H1 (cell line): ENCODE data around the gene ZC3HAV1.

Experiments
- CREB1 ChIP-seq: IDR thresholded peaks from 2 replicates; pipeline ENCODE4 v1.6.1; 2012; ENCODE audit warnings: inconsistent platforms
- EP300 ChIP-seq, 2 experiments: IDR thresholded peaks; 1 replicate in 1 of 2; 2 replicates in 1 of 2; pipeline ENCODE4 v1.6.1; 2011 to 2012; ENCODE audit warnings: low read depth in 2 of 2, low read length in 2 of 2, mild to moderate bottlenecking in 2 of 2, borderline replicate concordance in 1 of 2, inconsistent platforms in 1 of 2, moderate library complexity in 1 of 2
- GABPA ChIP-seq: IDR thresholded peaks from 2 replicates; pipeline ENCODE4 v1.6.1; 2011; ENCODE audit warnings: mild to moderate bottlenecking, low read length, moderate library complexity, borderline replicate concordance; ENCODE audit not compliant: insufficient read depth
- PHF8 ChIP-seq: fragments of 200-600 bp; sonication (generic); conservative IDR thresholded peaks from 2 replicates; pipeline ENCODE4 v1.7.1; 2012; ENCODE audit warnings: low read depth, mild to moderate bottlenecking, inconsistent platforms, low read length, moderate library complexity
- POLR2A ChIP-seq, 2 experiments: IDR thresholded peaks; 1 replicate in 1 of 2; 2 replicates in 1 of 2; pipeline ENCODE4 v1.6.1; 2011; ENCODE audit warnings: low read depth in 2 of 2, low read length in 2 of 2, mild to moderate bottlenecking in 2 of 2; ENCODE audit errors: control extremely low read depth in 1 of 2
- SIN3A ChIP-seq, 2 experiments: IDR thresholded peaks in 1 of 2; conservative IDR thresholded peaks in 1 of 2; 2 replicates each; pipeline ENCODE4 v1.6.1; 2011 to 2012; ENCODE audit warnings: low read length in 2 of 2, improper control_type of control experiment in 1 of 2, low read depth in 1 of 2, mild to moderate bottlenecking in 1 of 2
- TAF1 ChIP-seq: IDR thresholded peaks from 2 replicates; pipeline ENCODE4 v1.6.1; 2011; ENCODE audit warnings: mild to moderate bottlenecking, low read depth, low read length
- TBP ChIP-seq: IDR thresholded peaks from 2 replicates; pipeline ENCODE4 v1.6.1; 2011; ENCODE audit warnings: low read depth, low read length, improper control_type of control experiment
- ZNF274 ChIP-seq: IDR thresholded peaks from 2 replicates; pipeline ENCODE4 v1.7.0; 2012; ENCODE audit warnings: low read length, borderline replicate concordance; ENCODE audit errors: extremely low read depth
- TF ChIP-seq, protein P1 (sequence below): IDR thresholded peaks from 2 replicates; pipeline ENCODE4 v1.6.1; 2011; ENCODE audit warnings: low read depth, mild to moderate bottlenecking, low read length; ENCODE audit not compliant: insufficient read depth
- TF ChIP-seq, protein P2 (sequence below), 3 experiments: IDR thresholded peaks; 1 replicate in 2 of 3; 2 replicates in 1 of 3; pipeline versions ENCODE4 v1.5.1 to v1.6.1; 2011; ENCODE audit warnings: low read length in 3 of 3, mild to moderate bottlenecking in 3 of 3, inconsistent platforms in 2 of 3, low read depth in 1 of 3, moderate library complexity in 1 of 3; ENCODE audit not compliant: insufficient read depth in 1 of 3; ENCODE audit errors: control extremely low read depth in 1 of 3
- TF ChIP-seq, protein P3 (sequence below): IDR thresholded peaks from 2 replicates; pipeline ENCODE4 v1.6.1; 2011; ENCODE audit warnings: low read length, improper control_type of control experiment

DNA sequence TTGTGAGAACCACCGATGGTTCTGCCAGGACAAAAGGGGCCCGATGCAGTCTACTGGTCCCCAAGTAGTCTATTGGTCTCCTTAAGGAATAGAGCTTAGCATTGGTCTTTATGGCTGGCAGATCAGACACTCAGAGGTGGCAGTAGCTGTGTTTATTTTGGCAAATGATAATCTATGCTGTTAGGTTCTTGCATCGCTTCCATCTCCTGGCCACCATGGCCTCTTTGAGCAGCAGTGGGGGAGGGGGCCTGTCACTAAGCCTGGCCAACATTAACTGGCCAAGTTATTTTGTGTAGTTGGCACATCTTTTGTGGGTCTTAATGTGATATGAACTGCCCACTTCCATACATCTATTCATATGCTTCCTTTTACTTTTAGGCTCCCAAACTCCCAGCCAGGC, 4.5 kb upstream of the ZC3HAV1 start:
- TF ChIP-seq, protein P1, sequence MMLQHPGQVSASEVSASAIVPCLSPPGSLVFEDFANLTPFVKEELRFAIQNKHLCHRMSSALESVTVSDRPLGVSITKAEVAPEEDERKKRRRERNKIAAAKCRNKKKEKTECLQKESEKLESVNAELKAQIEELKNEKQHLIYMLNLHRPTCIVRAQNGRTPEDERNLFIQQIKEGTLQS, result no peak
- TF ChIP-seq CREB1 (no peak), TAF1 (no peak), EP300 (IDR thresholded peaks at IDR 0.05; ENCODE audit: borderline replicate concordance in 1 of 2, low read depth in 2 of 2, low read length in 2 of 2) (no peak), TBP (no peak), GABPA (no peak), PHF8 (no peak), ZNF274 (no peak), POLR2A (IDR thresholded peaks at IDR 0.05; ENCODE audit: control extremely low read depth in 1 of 2, low read depth in 2 of 2, low read length in 2 of 2) (no peak), SIN3A (conservative IDR thresholded peaks at IDR 0.05 in 1 of 2, IDR thresholded peaks at IDR 0.05 in 1 of 2; ENCODE audit: low read depth in 1 of 2, low read length in 2 of 2) (no peak)
- TF ChIP-seq, protein P2, sequence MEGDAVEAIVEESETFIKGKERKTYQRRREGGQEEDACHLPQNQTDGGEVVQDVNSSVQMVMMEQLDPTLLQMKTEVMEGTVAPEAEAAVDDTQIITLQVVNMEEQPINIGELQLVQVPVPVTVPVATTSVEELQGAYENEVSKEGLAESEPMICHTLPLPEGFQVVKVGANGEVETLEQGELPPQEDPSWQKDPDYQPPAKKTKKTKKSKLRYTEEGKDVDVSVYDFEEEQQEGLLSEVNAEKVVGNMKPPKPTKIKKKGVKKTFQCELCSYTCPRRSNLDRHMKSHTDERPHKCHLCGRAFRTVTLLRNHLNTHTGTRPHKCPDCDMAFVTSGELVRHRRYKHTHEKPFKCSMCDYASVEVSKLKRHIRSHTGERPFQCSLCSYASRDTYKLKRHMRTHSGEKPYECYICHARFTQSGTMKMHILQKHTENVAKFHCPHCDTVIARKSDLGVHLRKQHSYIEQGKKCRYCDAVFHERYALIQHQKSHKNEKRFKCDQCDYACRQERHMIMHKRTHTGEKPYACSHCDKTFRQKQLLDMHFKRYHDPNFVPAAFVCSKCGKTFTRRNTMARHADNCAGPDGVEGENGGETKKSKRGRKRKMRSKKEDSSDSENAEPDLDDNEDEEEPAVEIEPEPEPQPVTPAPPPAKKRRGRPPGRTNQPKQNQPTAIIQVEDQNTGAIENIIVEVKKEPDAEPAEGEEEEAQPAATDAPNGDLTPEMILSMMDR (IDR thresholded peaks at IDR 0.05; ENCODE audit: control extremely low read depth in 1 of 3, insufficient read depth in 1 of 3, low read depth in 1 of 3, low read length in 3 of 3), result no peak
- TF ChIP-seq, protein P3, sequence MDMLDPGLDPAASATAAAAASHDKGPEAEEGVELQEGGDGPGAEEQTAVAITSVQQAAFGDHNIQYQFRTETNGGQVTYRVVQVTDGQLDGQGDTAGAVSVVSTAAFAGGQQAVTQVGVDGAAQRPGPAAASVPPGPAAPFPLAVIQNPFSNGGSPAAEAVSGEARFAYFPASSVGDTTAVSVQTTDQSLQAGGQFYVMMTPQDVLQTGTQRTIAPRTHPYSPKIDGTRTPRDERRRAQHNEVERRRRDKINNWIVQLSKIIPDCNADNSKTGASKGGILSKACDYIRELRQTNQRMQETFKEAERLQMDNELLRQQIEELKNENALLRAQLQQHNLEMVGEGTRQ, result no peak
